Stimulated activated naive B cell treated with anti-CD40 and anti-IgM and Interleukin-4, amounts not matched to agents 10 μg/mL and 1 μg/mL and 100 μg/mL, for 72 hours (primary cell): ENCODE measurements around the gene HOXC9.

Source experiments
- ATAC-seq, 2 donors: fragments of 150-1000 bp; cut with Tn5 transposase; replicated peaks; 2 replicates each; pipeline ENCODE4 v1.10.0; 2021; ENCODE audit warnings: moderate library complexity in 1 of 2
- DNase-seq: peaks from one replicate; pipeline ENCODE4 v3.0.0; 2021
- H3K27ac Mint-ChIP-seq: one replicate; pipeline ENCODE4 v1.8.0; 2022; ENCODE audit warnings: mild to moderate bottlenecking, mixed read lengths
- H3K27me3 Mint-ChIP-seq, 2 donors: one replicate each; pipeline ENCODE4 v1.8.0; 2022; ENCODE audit warnings: mixed read lengths in 2 of 2
- H3K36me3 Mint-ChIP-seq, 2 donors: one replicate each; pipeline ENCODE4 v1.8.0; 2022; ENCODE audit warnings: mixed read lengths in 2 of 2, mild to moderate bottlenecking in 1 of 2
- H3K4me1 Mint-ChIP-seq, 2 donors: one replicate each; pipeline ENCODE4 v1.8.0; 2022; ENCODE audit warnings: mixed read lengths in 2 of 2, mild to moderate bottlenecking in 1 of 2
- H3K4me3 Mint-ChIP-seq, 2 donors: one replicate each; pipeline ENCODE4 v1.8.0; 2022; ENCODE audit warnings: mild to moderate bottlenecking in 2 of 2, mixed read lengths in 2 of 2, moderate library complexity in 1 of 2
- H3K9me3 Mint-ChIP-seq, 2 donors: one replicate each; pipeline ENCODE4 v1.8.0; 2022; ENCODE audit warnings: mixed read lengths in 2 of 2, mild to moderate bottlenecking in 1 of 2

The HOXC9 gene

GRCh38 chr12:54002915-54003389 is 3.0 kb downstream of the HOXC9 start:
- Mint-ChIP-seq H3K27me3 (peaks cover 88 to 97% of the 10 kb centered on the region in 2 donors), H3K9me3 (no peaks in the 10 kb centered on the region), H3K36me3 (no peaks in the 10 kb centered on the region), H3K4me3 (no peak overlapping the region), H3K4me1 (peaks cover 17 to 43% of the 10 kb centered on the region in 2 donors), H3K27ac (no peak overlapping the region)
- no peak for DNase-seq
- ATAC-seq = no peak

GRCh38 chr12:54003625-54004024 is 3.7 kb downstream of the HOXC9 start:
- H3K9me3 Mint-ChIP-seq = no peaks in the 10 kb centered on the region
- H3K4me3 Mint-ChIP-seq = no peak overlapping the region
- peaks cover 88 to 97% of the 10 kb centered on the region in 2 donors for H3K27me3 Mint-ChIP-seq
- H3K36me3 Mint-ChIP-seq = no peaks in the 10 kb centered on the region
- DNase-seq (no peak), ATAC-seq (no peak)
- H3K27ac Mint-ChIP-seq = peak overlapping the region; percentile 80
- H3K4me1 Mint-ChIP-seq = peaks cover 17 to 38% of the 10 kb centered on the region in 2 donors

GRCh38 chr12:54004063-54004840 is 4.3 kb downstream of the HOXC9 start:
- Mint-ChIP-seq H3K27ac (peak overlapping the region; percentile 80), H3K36me3 (no peaks in the 10 kb centered on the region), H3K27me3 (peaks cover 90 to 99% of the 10 kb centered on the region in 2 donors), H3K4me1 (peaks cover 18 to 38% of the 10 kb centered on the region in 2 donors), H3K4me3 (peak overlapping the region in 1 of 2 donors; percentile 32), H3K9me3 (no peaks in the 10 kb centered on the region)
- ATAC-seq (no peak), DNase-seq (no peak)

GRCh38 chr12:54004841-54005530 is 5.0 kb downstream of the HOXC9 start:
- no peak overlapping the region for H3K4me3 Mint-ChIP-seq
- ATAC-seq = no peak
- no peak for DNase-seq
- H3K27me3 Mint-ChIP-seq = peaks cover 91 to 100% of the 10 kb centered on the region in 2 donors
- no peaks in the 10 kb centered on the region for H3K36me3 Mint-ChIP-seq
- peaks cover 20 to 44% of the 10 kb centered on the region in 2 donors for H3K4me1 Mint-ChIP-seq
- peak overlapping the region; percentile 93 for H3K27ac Mint-ChIP-seq
- no peaks in the 10 kb centered on the region for H3K9me3 Mint-ChIP-seq

- peaks cover 20 to 40% of the 10 kb centered on the region in 2 donors for H3K4me1 Mint-ChIP-seq
- DNase-seq (no peak), ATAC-seq (no peak)
- peak overlapping the region in 1 of 2 donors; percentile 87 for H3K4me3 Mint-ChIP-seq
- H3K27me3 Mint-ChIP-seq = peaks cover 96 to 100% of the 10 kb centered on the region in 2 donors
- H3K9me3 Mint-ChIP-seq = no peaks in the 10 kb centered on the region
- no peaks in the 10 kb centered on the region for H3K36me3 Mint-ChIP-seq
- peak overlapping the region; percentile 93 for H3K27ac Mint-ChIP-seq
Observed at GRCh38 chr12:54005531-54005852, 5.5 kb downstream of the HOXC9 start.

- Mint-ChIP-seq H3K4me1 (peaks cover 22 to 40% of the 10 kb centered on the region in 2 donors), H3K4me3 (peak overlapping the region; percentile 85 to 87), H3K27ac (peak overlapping the region; percentile 93), H3K27me3 (peaks cover 96 to 100% of the 10 kb centered on the region in 2 donors), H3K9me3 (no peaks in the 10 kb centered on the region), H3K36me3 (no peaks in the 10 kb centered on the region)
- DNase-seq (peak; percentile 67), ATAC-seq (peak; percentile 84 to 89)
Observed at GRCh38 chr12:54005853-54006558, 6.0 kb downstream of the HOXC9 start.

- peak overlapping the region; percentile 85 to 87 for H3K4me3 Mint-ChIP-seq
- H3K36me3 Mint-ChIP-seq = no peaks in the 10 kb centered on the region
- ATAC-seq (no peak), DNase-seq (no peak)
- H3K4me1 Mint-ChIP-seq = peaks cover 29 to 47% of the 10 kb centered on the region in 2 donors
- peaks cover 96 to 100% of the 10 kb centered on the region in 2 donors for H3K27me3 Mint-ChIP-seq
- peak overlapping the region; percentile 93 for H3K27ac Mint-ChIP-seq
- no peaks in the 10 kb centered on the region for H3K9me3 Mint-ChIP-seq
Observed at GRCh38 chr12:54006559-54007220, 6.7 kb downstream of the HOXC9 start.

- H3K4me1 Mint-ChIP-seq = peaks cover 28 to 49% of the 10 kb centered on the region in 2 donors
- DNase-seq = no peak
- H3K27me3 Mint-ChIP-seq = peaks cover 96 to 100% of the 10 kb centered on the region in 2 donors
- peak overlapping the region; percentile 20 for H3K27ac Mint-ChIP-seq
- no peak for ATAC-seq
- no peaks in the 10 kb centered on the region for H3K36me3 Mint-ChIP-seq
- no peaks in the 10 kb centered on the region for H3K9me3 Mint-ChIP-seq
- no peak overlapping the region for H3K4me3 Mint-ChIP-seq
Observed at GRCh38 chr12:54007538-54008259, 7.7 kb downstream of the HOXC9 start.

- no peaks in the 10 kb centered on the region for H3K9me3 Mint-ChIP-seq
- peaks cover 96 to 100% of the 10 kb centered on the region in 2 donors for H3K27me3 Mint-ChIP-seq
- H3K27ac Mint-ChIP-seq = peak overlapping the region; percentile 20
- peaks cover 28 to 49% of the 10 kb centered on the region in 2 donors for H3K4me1 Mint-ChIP-seq
- ATAC-seq (no peak), DNase-seq (no peak)
- no peaks in the 10 kb centered on the region for H3K36me3 Mint-ChIP-seq
- no peak overlapping the region for H3K4me3 Mint-ChIP-seq
Observed at GRCh38 chr12:54008260-54008552, 8.2 kb downstream of the HOXC9 start.

GRCh38 chr12:54009171-54010052 is 9.5 kb downstream of the HOXC9 start:
- H3K27me3 Mint-ChIP-seq = peaks cover 95 to 100% of the 10 kb centered on the region in 2 donors
- no peak for ATAC-seq
- peak overlapping the region; percentile 71 to 73 for H3K4me3 Mint-ChIP-seq

GRCh38 chr12:54010053-54010971 is 10.4 kb downstream of the HOXC9 start:
- H3K27me3 Mint-ChIP-seq = peaks cover 95 to 100% of the 10 kb centered on the region in 2 donors
- no peak for ATAC-seq
- H3K36me3 Mint-ChIP-seq = peaks cover 0 to 2% of the 10 kb centered on the region in 2 donors
- H3K4me3 Mint-ChIP-seq = peak overlapping the region; percentile 71 to 73
- H3K9me3 Mint-ChIP-seq = no peaks in the 10 kb centered on the region
- H3K4me1 Mint-ChIP-seq = peaks cover 25 to 54% of the 10 kb centered on the region in 2 donors
- no peak for DNase-seq
- H3K27ac Mint-ChIP-seq = peak overlapping the region; percentile 88

More at GRCh38 chr12:54009171-54010052, 9.5 kb downstream of the HOXC9 start:
- H3K9me3 Mint-ChIP-seq = no peaks in the 10 kb centered on the region
- H3K4me1 Mint-ChIP-seq = peaks cover 25 to 51% of the 10 kb centered on the region in 2 donors
- no peaks in the 10 kb centered on the region for H3K36me3 Mint-ChIP-seq
- H3K27ac Mint-ChIP-seq = peak overlapping the region; percentile 88
- DNase-seq = no peak
